Uterus (tissue), 4 donors: ENCODE results near the gene NFU1. TPM values are rescaled to one million over a fixed set of nuclear protein-coding genes. Genes with fewer than 3 reads are reported as not detected.
"Not testable (repeated sequence)": the region's sequence is repeated elsewhere in the genome, so short reads cannot be mapped to it uniquely, and the experiment has no call there.

Experiments
- DNase-seq, 2 donors: peaks; one replicate each; pipeline ENCODE4 v3.0.0-alpha.2; 2019 to 2020
- H3K27ac ChIP-seq, 2 donors: fragments of 200-600 bp; sonication (generic); 1 replicate in 1 of 2; 2 replicates in 1 of 2; pipeline ENCODE4 v1.5.1; 2016 to 2018
- H3K27me3 ChIP-seq, 2 donors: fragments of 200-600 bp; sonication (generic); one replicate each; pipeline ENCODE4 v1.5.1; 2018 to 2019; ENCODE audit warnings: control low read depth in 1 of 2
- H3K36me3 ChIP-seq, 2 donors: fragments of 200-600 bp; sonication (generic); one replicate each; pipeline ENCODE4 v1.5.1; 2019; ENCODE audit warnings: control low read depth in 1 of 2
- H3K4me1 ChIP-seq, 2 donors: fragments of 200-600 bp; sonication (generic); one replicate each; pipeline ENCODE4 v1.5.1; 2018 to 2019; ENCODE audit warnings: control low read depth in 1 of 2
- H3K4me3 ChIP-seq, 2 donors: fragments of 200-600 bp; sonication (generic); 1 replicate in 1 of 2; 2 replicates in 1 of 2; pipeline ENCODE4 v1.5.1; 2018 to 2019; ENCODE audit warnings: mild to moderate bottlenecking in 1 of 2
- H3K9me3 ChIP-seq, 2 donors: fragments of 200-600 bp; sonication (generic); one replicate each; pipeline ENCODE4 v1.5.1; 2019; ENCODE audit warnings: control low read depth in 1 of 2
- POLR2A ChIP-seq, 2 donors: fragments of 450-650 bp; IDR thresholded peaks; one replicate each; pipeline ENCODE4 v1.6.1; 2016; ENCODE audit warnings: antibody characterized with exemption in 2 of 2, mild to moderate bottlenecking in 1 of 2, moderate library complexity in 1 of 2
- intact Hi-C: fragments of 100-400 bp; cut with DNase I; formaldehyde crosslinking; loops from one replicate; pipeline ENCODE4 v1.15.1; 2023; ENCODE audit warnings: low total_unique reads
- total RNA-seq, 4 donors: library from RNA; depleted of rRNA in 3 of 4; stranded (reverse); fragments of >200 nt in 3 of 4; gene quantifications; one replicate each; pipeline versions ENCODE4 v1.1.0 to v1.2.4, GENCODE V29; 2014 to 2023
- TF ChIP-seq, protein P1 (sequence below), 4 experiments: fragments of 200-600 bp in 2 of 4; fragments of 450-650 bp in 2 of 4; sonication (generic) in 2 of 4; IDR thresholded peaks; one replicate each; pipeline ENCODE4 v1.5.1; 2016 to 2019; ENCODE audit warnings: antibody characterized with exemption in 4 of 4, mild to moderate bottlenecking in 2 of 4, moderate library complexity in 1 of 4
- donor health status: DM: yes; HTN: yes; CAD: no.

NFU1 gene
- total RNA-seq, 4 donors from 2014 or later = 24.4 to 55.3 (median 41.6) TPM

DNA sequence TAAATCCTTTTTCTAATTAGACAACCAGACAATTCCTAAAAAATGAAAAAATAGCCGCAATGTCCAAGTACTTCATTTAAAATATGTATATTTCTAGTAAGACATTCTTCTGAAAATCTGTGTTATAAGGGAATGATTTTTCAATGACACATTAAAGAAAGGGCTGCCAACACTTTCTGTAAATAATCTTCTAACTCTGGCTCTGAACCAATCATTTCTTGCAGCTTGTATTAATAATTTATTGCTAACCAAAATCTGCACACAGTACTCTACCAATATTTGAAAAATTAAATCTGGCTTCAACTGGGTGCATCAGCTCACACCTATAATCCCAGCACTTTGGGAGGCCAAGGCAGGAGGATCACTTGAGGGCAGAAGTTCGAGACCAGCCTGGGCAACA, 8.3 kb downstream of the NFU1 start:
- no peak for TF ChIP-seq POLR2A (IDR thresholded peaks at IDR 0.05)
- TF ChIP-seq, protein P1, sequence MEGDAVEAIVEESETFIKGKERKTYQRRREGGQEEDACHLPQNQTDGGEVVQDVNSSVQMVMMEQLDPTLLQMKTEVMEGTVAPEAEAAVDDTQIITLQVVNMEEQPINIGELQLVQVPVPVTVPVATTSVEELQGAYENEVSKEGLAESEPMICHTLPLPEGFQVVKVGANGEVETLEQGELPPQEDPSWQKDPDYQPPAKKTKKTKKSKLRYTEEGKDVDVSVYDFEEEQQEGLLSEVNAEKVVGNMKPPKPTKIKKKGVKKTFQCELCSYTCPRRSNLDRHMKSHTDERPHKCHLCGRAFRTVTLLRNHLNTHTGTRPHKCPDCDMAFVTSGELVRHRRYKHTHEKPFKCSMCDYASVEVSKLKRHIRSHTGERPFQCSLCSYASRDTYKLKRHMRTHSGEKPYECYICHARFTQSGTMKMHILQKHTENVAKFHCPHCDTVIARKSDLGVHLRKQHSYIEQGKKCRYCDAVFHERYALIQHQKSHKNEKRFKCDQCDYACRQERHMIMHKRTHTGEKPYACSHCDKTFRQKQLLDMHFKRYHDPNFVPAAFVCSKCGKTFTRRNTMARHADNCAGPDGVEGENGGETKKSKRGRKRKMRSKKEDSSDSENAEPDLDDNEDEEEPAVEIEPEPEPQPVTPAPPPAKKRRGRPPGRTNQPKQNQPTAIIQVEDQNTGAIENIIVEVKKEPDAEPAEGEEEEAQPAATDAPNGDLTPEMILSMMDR (IDR thresholded peaks at IDR 0.05) = no peak
- H3K36me3 ChIP-seq = no peaks in the 10 kb centered on the region
- H3K27me3 ChIP-seq = no peaks in the 10 kb centered on the region
- intact Hi-C loops = no loop called here
- H3K4me1 ChIP-seq = no peaks in the 10 kb centered on the region
- H3K9me3 ChIP-seq = no peaks in the 10 kb centered on the region
- DNase-seq = no peak
- no peak overlapping the region for H3K27ac ChIP-seq
- no peak overlapping the region for H3K4me3 ChIP-seq

DNA sequence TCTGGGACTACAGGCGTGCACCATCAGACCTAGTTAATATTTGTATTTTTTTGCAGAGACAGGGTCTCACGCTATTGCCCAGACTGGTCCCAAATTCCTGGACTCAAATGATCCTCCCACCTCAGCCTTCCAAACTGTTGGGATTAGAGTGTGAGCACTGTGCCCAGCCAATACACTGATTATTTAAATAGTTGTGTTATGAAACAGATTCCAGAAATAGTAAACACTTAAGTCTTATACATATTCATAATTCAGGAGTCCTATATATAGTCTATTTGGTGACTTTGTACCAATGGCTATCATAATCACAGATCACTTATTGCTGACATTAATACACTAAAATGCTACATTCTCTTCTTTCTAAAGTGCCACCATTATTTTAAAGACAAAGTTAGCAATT, 12.8 kb downstream of the NFU1 start:
- peaks cover 0 to 3% of the 10 kb centered on the region in 2 donors for H3K4me1 ChIP-seq
- no peak overlapping the region for H3K27ac ChIP-seq
- DNase-seq = no peak
- no peaks in the 10 kb centered on the region for H3K36me3 ChIP-seq
- intact Hi-C loops = no loop called here
- no peaks in the 10 kb centered on the region for H3K27me3 ChIP-seq
- H3K4me3 ChIP-seq = no peak overlapping the region
- TF ChIP-seq, protein P1 (IDR thresholded peaks at IDR 0.05) = no peak
- TF ChIP-seq POLR2A (IDR thresholded peaks at IDR 0.05) = no peak
- H3K9me3 ChIP-seq = no peaks in the 10 kb centered on the region

DNA sequence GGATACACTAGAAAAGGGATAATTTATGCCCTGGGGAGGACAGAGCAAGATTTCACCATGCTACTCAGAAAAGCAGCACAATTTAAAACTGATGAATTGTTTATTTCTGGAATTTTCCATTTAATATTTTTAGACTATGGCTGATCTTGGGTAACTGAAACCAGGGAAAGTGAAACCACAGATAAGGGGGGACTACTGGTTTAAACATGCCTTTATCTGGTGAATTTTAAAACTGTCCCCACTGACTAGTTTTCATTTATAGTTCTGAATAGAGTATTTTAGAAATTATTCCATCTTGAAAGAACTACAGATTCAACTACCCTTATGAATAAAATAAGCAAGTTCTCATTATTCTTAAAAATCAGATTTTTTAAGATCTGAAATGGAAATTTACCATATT, 15.0 kb downstream of the NFU1 start:
- DNase-seq = no peak
- no peaks in the 10 kb centered on the region for H3K36me3 ChIP-seq
- TF ChIP-seq, protein P1 (IDR thresholded peaks at IDR 0.05) = no peak
- TF ChIP-seq POLR2A (IDR thresholded peaks at IDR 0.05) = no peak

DNA sequence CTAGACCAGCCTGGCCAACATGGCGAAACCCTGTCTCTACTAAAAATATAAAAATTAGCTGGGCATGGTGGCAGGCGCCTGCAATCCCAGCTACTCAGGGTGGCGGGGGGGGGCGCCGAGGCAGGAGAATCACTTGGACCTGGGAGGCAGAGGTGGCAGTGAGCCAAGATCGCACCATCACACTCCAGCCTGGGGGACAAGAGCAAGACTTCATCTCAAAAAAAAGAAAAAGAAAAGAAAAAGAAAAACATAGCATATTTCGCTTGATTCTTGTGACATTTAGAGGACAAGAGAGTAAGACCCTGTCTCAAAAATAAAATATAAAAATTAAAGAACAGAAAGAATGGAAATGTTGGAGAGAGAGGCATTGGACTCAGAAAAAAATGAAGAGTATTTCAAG, 18.1 kb downstream of the NFU1 start:
- H3K27me3 ChIP-seq, intact Hi-C loops, H3K4me3 ChIP-seq, H3K36me3 ChIP-seq, DNase-seq, H3K4me1 ChIP-seq, H3K9me3 ChIP-seq, H3K27ac ChIP-seq: not testable (repeated sequence)

More for the DNA sequence above, 15.0 kb downstream of the NFU1 start:
- Histone ChIP-seq H3K4me3 (no peak overlapping the region), H3K27me3 (no peaks in the 10 kb centered on the region), H3K4me1 (peaks cover 0 to 3% of the 10 kb centered on the region in 2 donors), H3K9me3 (no peaks in the 10 kb centered on the region), H3K27ac (peak overlapping the region in 1 of 2 donors; percentile 22)
- intact Hi-C loops = no loop called here

DNA sequence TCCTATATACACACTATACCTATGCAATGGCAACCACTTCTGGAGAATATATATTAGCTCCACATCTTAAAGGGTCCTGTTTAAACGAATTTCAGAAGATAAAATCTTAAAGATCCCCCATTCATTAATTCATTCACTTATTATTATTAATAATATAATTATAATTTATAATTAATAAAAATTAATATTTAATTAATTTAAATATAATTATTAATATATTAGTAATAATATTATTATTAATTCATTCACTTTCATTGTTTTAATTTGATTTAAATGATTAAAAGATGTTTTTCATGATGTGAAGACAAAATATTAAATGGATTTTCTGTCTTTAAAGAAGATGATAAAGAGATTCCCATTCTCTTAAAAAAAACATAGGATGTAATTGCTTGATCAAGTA, 21.1 kb downstream of the NFU1 start:
- Histone ChIP-seq H3K27ac (no peak overlapping the region), H3K9me3 (no peaks in the 10 kb centered on the region), H3K4me3 (no peak overlapping the region), H3K27me3 (no peaks in the 10 kb centered on the region), H3K36me3 (no peaks in the 10 kb centered on the region), H3K4me1 (no peaks in the 10 kb centered on the region)
- DNase-seq = no peak
- intact Hi-C loops = no loop called here
- no peak for TF ChIP-seq POLR2A (IDR thresholded peaks at IDR 0.05)
- TF ChIP-seq, protein P1 (IDR thresholded peaks at IDR 0.05) = no peak

DNA sequence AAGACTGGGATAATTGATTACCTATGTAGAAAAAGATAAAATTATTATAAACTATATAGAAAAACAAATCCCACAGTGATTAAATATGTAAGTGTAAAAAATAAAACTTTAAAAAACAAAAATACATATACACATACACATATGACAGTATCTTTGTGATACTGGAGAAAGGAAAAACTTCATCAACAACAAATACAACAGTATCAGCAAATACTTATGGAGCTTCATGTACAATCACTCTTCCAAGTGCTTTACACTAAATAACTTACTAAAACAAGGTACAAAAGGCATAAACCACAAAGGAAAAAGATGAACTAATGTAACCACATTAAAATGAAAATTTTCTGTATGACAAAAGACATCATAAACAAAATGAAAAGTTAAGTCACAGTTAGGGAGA, 26.1 kb downstream of the NFU1 start:
- H3K4me3 ChIP-seq = no peak overlapping the region
- H3K9me3 ChIP-seq = no peaks in the 10 kb centered on the region
- no peak for TF ChIP-seq POLR2A (IDR thresholded peaks at IDR 0.05)
- TF ChIP-seq, protein P1 (IDR thresholded peaks at IDR 0.05) = no peak
- H3K27me3 ChIP-seq = no peaks in the 10 kb centered on the region
- no peaks in the 10 kb centered on the region for H3K36me3 ChIP-seq
- intact Hi-C loops = no loop called here
- no peak for DNase-seq
- no peaks in the 10 kb centered on the region for H3K4me1 ChIP-seq
- no peak overlapping the region for H3K27ac ChIP-seq
